CD4-positive, alpha-beta T cell treated with Interleukin-17A for 1 hour (primary cell): ENCODE data around the gene NDUFB10.

Source experiments
- DNase-seq: peaks from one replicate; pipeline ENCODE4 v3.0.0-alpha.2; 2020

NDUFB10 gene

GRCh38 chr16:1973461-1974156, 14.3 kb downstream of the NDUFB10 start:
- no peak for DNase-seq

GRCh38 chr16:1974157-1975070, 15.1 kb downstream of the NDUFB10 start:
- DNase-seq, result no peak

GRCh38 chr16:1975432-1976215, 16.3 kb downstream of the NDUFB10 start:
- DNase-seq, result no peak

GRCh38 chr16:1976216-1976520, 16.8 kb downstream of the NDUFB10 start:
- DNase-seq, result no peak

GRCh38 chr16:1976951-1977874, 17.9 kb downstream of the NDUFB10 start:
- no peak for DNase-seq

GRCh38 chr16:1977875-1978268, 18.5 kb downstream of the NDUFB10 start:
- DNase-seq, result no peak

GRCh38 chr16:1978476-1979120, 19.3 kb downstream of the NDUFB10 start:
- no peak for DNase-seq

- DNase-seq, result peak; percentile 46
Observed at GRCh38 chr16:1979271-1980029, 20.1 kb downstream of the NDUFB10 start.

GRCh38 chr16:1980030-1980769, 20.9 kb downstream of the NDUFB10 start:
- no peak for DNase-seq

GRCh38 chr16:1980770-1981087, 21.4 kb downstream of the NDUFB10 start:
- DNase-seq, result no peak

- no peak for DNase-seq
Observed at GRCh38 chr16:1981398-1981836, 22.1 kb downstream of the NDUFB10 start, which contains the start of gene NOXO1. Gene NOXO1, minus strand, starts transcription at chr16:1981469. Its CDS starts 290 bp downstream, at chr16:1981179.

GRCh38 chr16:1982013-1982433, 22.7 kb downstream of the NDUFB10 start:
- DNase-seq, result no peak

GRCh38 chr16:1982991-1983543, 23.7 kb downstream of the NDUFB10 start:
- DNase-seq, result no peak

GRCh38 chr16:1983544-1984346, 24.4 kb downstream of the NDUFB10 start, which contains the start of gene GFER:
Gene GFER, plus strand, starts transcription at chr16:1984193. Its CDS starts 26 bp downstream, at chr16:1984219.
- DNase-seq, result peak; percentile 80

- no peak for DNase-seq
Observed at GRCh38 chr16:1984347-1985225, 25.2 kb downstream of the NDUFB10 start.

GRCh38 chr16:1985466-1986150, 26.3 kb downstream of the NDUFB10 start:
- DNase-seq, result no peak

GRCh38 chr16:1987198-1987597, 27.9 kb downstream of the NDUFB10 start:
- DNase-seq, result no peak
